HEK293 (cell line): ENCODE measurements around the gene FYB1.

ENCODE experiments used
- CTCF ChIA-PET: fragments of 350-600 bp; formaldehyde crosslinking; extraction: SDS; loops from one replicate; lab custom pipeline; 2021; ENCODE audit warnings: antibody characterized with exemption; lab: Yijun Ruan, JAX
- POLR2A ChIA-PET: fragments of 300-600 bp; formaldehyde crosslinking; extraction: SDS; loops from one replicate; lab custom pipeline; 2020; ENCODE audit warnings: antibody characterized with exemption, inconsistent platforms; lab: Yijun Ruan, JAX
- H3K27ac ChIP-seq: fragments of 200-500 bp; sonication (Bioruptor generic); 2 replicates; pipeline ENCODE4 v1.5.1; 2014; ENCODE audit warnings: low read depth, low read length, control low read depth, inconsistent platforms; ENCODE audit errors: extremely low read depth
- H3K36me3 ChIP-seq, 2 experiments: fragments of 200-500 bp in 1 of 2; sonication (Bioruptor generic) in 1 of 2; 1 replicate in 1 of 2; 2 replicates in 1 of 2; pipeline ENCODE4 v1.5.1; 2014 to 2017; ENCODE audit warnings: inconsistent platforms in 2 of 2, low read length in 2 of 2; ENCODE audit not compliant: control insufficient read depth in 2 of 2, insufficient read depth in 1 of 2
- H3K4me1 ChIP-seq: fragments of 200-500 bp; sonication (Bioruptor generic); 2 replicates; pipeline ENCODE4 v1.5.1; 2014; ENCODE audit warnings: mild to moderate bottlenecking, low read length, inconsistent platforms; ENCODE audit not compliant: control insufficient read depth, insufficient read depth
- H3K4me3 ChIP-seq: 2 replicates; pipeline ENCODE4 v1.5.1; 2011; ENCODE audit warnings: low read depth, mild to moderate bottlenecking, control low read depth, low read length, moderate library complexity
- H3K9me3 ChIP-seq: fragments of 200-500 bp; sonication (Bioruptor generic); 2 replicates; pipeline ENCODE4 v1.5.1; 2014; ENCODE audit warnings: low read depth, low read length, inconsistent platforms; ENCODE audit not compliant: control insufficient read depth, insufficient read depth
- GFI1B ChIP-seq: fragments of 450-650 bp; formaldehyde crosslinking; IDR thresholded peaks from 2 replicates; pipeline ENCODE4 v1.5.1; 2016; ENCODE audit warnings: missing biosample characterization, missing genetic modification characterization
- SETDB1 ChIP-seq: IDR thresholded peaks from one replicate; pipeline ENCODE4 v1.6.1; 2017; ENCODE audit warnings: mild to moderate bottlenecking, low read length, moderate library complexity, mixed read lengths; ENCODE audit not compliant: insufficient read length
- SP3 ChIP-seq: fragments of 450-650 bp; formaldehyde crosslinking; IDR thresholded peaks from 2 replicates; pipeline ENCODE4 v1.5.1; 2016; ENCODE audit warnings: missing biosample characterization, missing genetic modification characterization
- ZBTB10 ChIP-seq: fragments of 450-650 bp; formaldehyde crosslinking; IDR thresholded peaks from 2 replicates; pipeline ENCODE4 v1.5.1; 2016; ENCODE audit warnings: missing biosample characterization, missing genetic modification characterization
- ZBTB8A ChIP-seq: fragments of 450-650 bp; formaldehyde crosslinking; IDR thresholded peaks from 2 replicates; pipeline ENCODE4 v1.5.1; 2016; ENCODE audit warnings: missing biosample characterization, missing genetic modification characterization
- ZFP69B ChIP-seq: fragments of 450-650 bp; formaldehyde crosslinking; IDR thresholded peaks from 2 replicates; pipeline ENCODE4 v1.5.1; 2016; ENCODE audit warnings: missing biosample characterization, missing genetic modification characterization
- ZNF112 ChIP-seq: fragments of 450-650 bp; formaldehyde crosslinking; IDR thresholded peaks from 2 replicates; pipeline ENCODE4 v1.5.0; 2017; ENCODE audit warnings: missing biosample characterization, missing genetic modification characterization
- ZNF114 ChIP-seq: fragments of 450-650 bp; formaldehyde crosslinking; IDR thresholded peaks from 2 replicates; pipeline ENCODE4 v1.5.0; 2017; ENCODE audit warnings: missing biosample characterization, missing genetic modification characterization
- ZNF132 ChIP-seq: fragments of 450-650 bp; formaldehyde crosslinking; IDR thresholded peaks from 2 replicates; pipeline ENCODE4 v1.5.1; 2017; ENCODE audit warnings: missing biosample characterization, missing genetic modification characterization, borderline replicate concordance
- ZNF133 ChIP-seq: fragments of 450-650 bp; formaldehyde crosslinking; IDR thresholded peaks from 2 replicates; pipeline ENCODE4 v1.5.1; 2016; ENCODE audit warnings: missing biosample characterization, missing genetic modification characterization
- ZNF138 ChIP-seq: fragments of 450-650 bp; formaldehyde crosslinking; IDR thresholded peaks from 2 replicates; pipeline ENCODE4 v1.5.1; 2016; ENCODE audit warnings: missing biosample characterization, missing genetic modification characterization, borderline replicate concordance
- ZNF146 ChIP-seq: fragments of 450-650 bp; formaldehyde crosslinking; IDR thresholded peaks from 2 replicates; pipeline ENCODE4 v1.5.1; 2016; ENCODE audit warnings: missing biosample characterization, missing genetic modification characterization
- ZNF155 ChIP-seq: fragments of 450-650 bp; formaldehyde crosslinking; IDR thresholded peaks from 2 replicates; pipeline ENCODE4 v1.5.1; 2016; ENCODE audit warnings: missing biosample characterization, missing genetic modification characterization
- ZNF157 ChIP-seq: fragments of 450-650 bp; formaldehyde crosslinking; IDR thresholded peaks from 2 replicates; pipeline ENCODE4 v1.5.1; 2016; ENCODE audit warnings: missing biosample characterization, missing genetic modification characterization
- ZNF169 ChIP-seq: fragments of 450-650 bp; formaldehyde crosslinking; IDR thresholded peaks from 2 replicates; pipeline ENCODE4 v1.5.1; 2016; ENCODE audit warnings: missing biosample characterization, missing genetic modification characterization
- ZNF19 ChIP-seq: fragments of 450-650 bp; formaldehyde crosslinking; IDR thresholded peaks from 2 replicates; pipeline ENCODE4; 2016; ENCODE audit warnings: missing biosample characterization, missing genetic modification characterization, low read depth
- ZNF214 ChIP-seq: fragments of 450-650 bp; formaldehyde crosslinking; IDR thresholded peaks from 2 replicates; pipeline ENCODE4 v1.5.1; 2017; ENCODE audit warnings: missing biosample characterization, mild to moderate bottlenecking, missing genetic modification characterization, borderline replicate concordance
- ZNF223 ChIP-seq: fragments of 450-650 bp; formaldehyde crosslinking; IDR thresholded peaks from 2 replicates; pipeline ENCODE4 v1.5.1; 2016; ENCODE audit warnings: missing biosample characterization, missing genetic modification characterization
- ZNF23 ChIP-seq: fragments of 450-650 bp; formaldehyde crosslinking; IDR thresholded peaks from 2 replicates; pipeline ENCODE4 v1.5.1; 2016; ENCODE audit warnings: missing biosample characterization, missing genetic modification characterization, borderline replicate concordance
- ZNF248 ChIP-seq: fragments of 450-650 bp; formaldehyde crosslinking; IDR thresholded peaks from 2 replicates; pipeline ENCODE4 v1.5.1; 2017; ENCODE audit warnings: missing biosample characterization, missing genetic modification characterization
- ZNF324 ChIP-seq: fragments of 450-650 bp; formaldehyde crosslinking; IDR thresholded peaks from 2 replicates; pipeline ENCODE4 v1.5.1; 2016; ENCODE audit warnings: missing biosample characterization, missing genetic modification characterization
- ZNF473 ChIP-seq: fragments of 450-650 bp; formaldehyde crosslinking; IDR thresholded peaks from 2 replicates; pipeline ENCODE4 v1.5.1; 2017; ENCODE audit warnings: missing biosample characterization, missing genetic modification characterization
- ZNF510 ChIP-seq: fragments of 450-650 bp; formaldehyde crosslinking; IDR thresholded peaks from 2 replicates; pipeline ENCODE4 v1.5.1; 2018; ENCODE audit warnings: mild to moderate bottlenecking, missing genetic modification characterization, missing biosample characterization; ENCODE audit not compliant: insufficient replicate concordance
- ZNF513 ChIP-seq: fragments of 450-650 bp; IDR thresholded peaks from 2 replicates; pipeline ENCODE4 v1.5.1; 2018; ENCODE audit warnings: missing biosample characterization, missing genetic modification characterization
- ZNF549 ChIP-seq: fragments of 450-650 bp; IDR thresholded peaks from 2 replicates; pipeline ENCODE4 v1.5.1; 2018; ENCODE audit warnings: missing biosample characterization, missing genetic modification characterization, mild to moderate bottlenecking, inconsistent platforms, moderate library complexity
- ZNF596 ChIP-seq: fragments of 450-650 bp; IDR thresholded peaks from 2 replicates; pipeline ENCODE4 v1.5.0; 2018; ENCODE audit warnings: missing biosample characterization, mild to moderate bottlenecking, missing genetic modification characterization, moderate library complexity
- ZNF629 ChIP-seq: fragments of 450-650 bp; formaldehyde crosslinking; IDR thresholded peaks from 2 replicates; pipeline ENCODE4 v1.5.1; 2017; ENCODE audit warnings: missing biosample characterization, missing genetic modification characterization
- ZNF654 ChIP-seq: fragments of 450-650 bp; formaldehyde crosslinking; IDR thresholded peaks from 2 replicates; pipeline ENCODE4 v1.5.1; 2016; ENCODE audit warnings: low read depth, missing biosample characterization, missing genetic modification characterization
- ZNF664 ChIP-seq: fragments of 450-650 bp; formaldehyde crosslinking; IDR thresholded peaks from 2 replicates; pipeline ENCODE4 v1.5.1; 2016; ENCODE audit warnings: missing biosample characterization, missing genetic modification characterization
- ZNF830 ChIP-seq: fragments of 450-650 bp; IDR thresholded peaks from 2 replicates; pipeline ENCODE4 v1.5.0; 2018; ENCODE audit warnings: missing biosample characterization, missing genetic modification characterization, low read depth, mild to moderate bottlenecking, moderate library complexity
- ZXDB ChIP-seq: fragments of 450-650 bp; formaldehyde crosslinking; IDR thresholded peaks from 2 replicates; pipeline ENCODE4 v1.5.1; 2016; ENCODE audit warnings: missing biosample characterization, missing genetic modification characterization
- TF ChIP-seq, protein P1 (sequence below): fragments of 450-650 bp; formaldehyde crosslinking; IDR thresholded peaks from 2 replicates; pipeline ENCODE4 v1.5.1; 2017; ENCODE audit warnings: missing biosample characterization, mild to moderate bottlenecking, missing genetic modification characterization, moderate library complexity
- TF ChIP-seq, protein P2 (sequence below): fragments of 450-650 bp; formaldehyde crosslinking; IDR thresholded peaks from 2 replicates; pipeline ENCODE4 v1.5.1; 2017; ENCODE audit warnings: missing biosample characterization, missing genetic modification characterization

The FYB1 gene

GRCh38 chr5:39092581-39093351, 126.6 kb downstream of the FYB1 start:
- ChIA-PET CTCF (interaction anchor here (0.5 to 4.1 kb wide), 3 partner anchors 12 to 130 kb away, joined by 4 to 46 read pairs (median 5); no protein-coding TSS in a partner anchor), POLR2A (no interaction called here)
- Histone ChIP-seq H3K4me1 (no peaks in the 10 kb centered on the region; the same call in 1 of the 2 replicates), H3K4me3 (no peak overlapping the region), H3K36me3 (no peaks in the 10 kb centered on the region), H3K9me3 (no peaks in the 10 kb centered on the region), H3K27ac (peak overlapping the region; percentile 2; the same call in 1 of the 2 replicates)
- TF ChIP-seq ZNF214 (tag by site-specific recombination) (no peak), ZNF324 (tag by site-specific recombination) (no peak), ZNF19 (tag by site-specific recombination) (no peak), ZNF549 (tag by site-specific recombination) (no peak), ZNF473 (tag by site-specific recombination) (no peak), ZNF629 (tag by site-specific recombination) (no peak), ZNF146 (no peak), ZXDB (tag by site-specific recombination) (no peak), ZFP69B (tag by site-specific recombination) (no peak), ZNF513 (tag by site-specific recombination) (no peak), ZNF157 (tag by site-specific recombination) (no peak), ZNF155 (tag by site-specific recombination) (no peak), ZNF23 (tag by site-specific recombination) (no peak), ZNF133 (tag by site-specific recombination) (no peak), GFI1B (tag by site-specific recombination) (no peak), ZBTB8A (tag by site-specific recombination) (peak; percentile 32; the same call in 1 of the 2 replicates), ZNF654 (tag by site-specific recombination) (no peak), ZNF830 (tag by site-specific recombination) (no peak), ZNF132 (tag by site-specific recombination) (no peak), ZNF223 (tag by site-specific recombination) (no peak), ZNF169 (no peak), SP3 (tag by site-specific recombination) (no peak), ZNF138 (no peak), ZNF114 (tag by site-specific recombination) (no peak), ZNF664 (tag by site-specific recombination) (no peak), SETDB1 (no peak), ZNF596 (tag by site-specific recombination) (no peak), ZNF112 (tag by site-specific recombination) (no peak), ZBTB10 (tag by site-specific recombination) (no peak), ZNF248 (no peak), ZNF510 (tag by site-specific recombination) (no peak)
- TF ChIP-seq, protein P1, sequence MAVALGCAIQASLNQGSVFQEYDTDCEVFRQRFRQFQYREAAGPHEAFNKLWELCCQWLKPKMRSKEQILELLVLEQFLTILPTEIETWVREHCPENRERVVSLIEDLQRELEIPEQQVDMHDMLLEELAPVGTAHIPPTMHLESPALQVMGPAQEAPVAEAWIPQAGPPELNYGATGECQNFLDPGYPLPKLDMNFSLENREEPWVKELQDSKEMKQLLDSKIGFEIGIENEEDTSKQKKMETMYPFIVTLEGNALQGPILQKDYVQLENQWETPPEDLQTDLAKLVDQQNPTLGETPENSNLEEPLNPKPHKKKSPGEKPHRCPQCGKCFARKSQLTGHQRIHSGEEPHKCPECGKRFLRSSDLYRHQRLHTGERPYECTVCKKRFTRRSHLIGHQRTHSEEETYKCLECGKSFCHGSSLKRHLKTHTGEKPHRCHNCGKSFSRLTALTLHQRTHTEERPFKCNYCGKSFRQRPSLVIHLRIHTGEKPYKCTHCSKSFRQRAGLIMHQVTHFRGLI (tag by site-specific recombination) = no peak
- TF ChIP-seq, protein P2, sequence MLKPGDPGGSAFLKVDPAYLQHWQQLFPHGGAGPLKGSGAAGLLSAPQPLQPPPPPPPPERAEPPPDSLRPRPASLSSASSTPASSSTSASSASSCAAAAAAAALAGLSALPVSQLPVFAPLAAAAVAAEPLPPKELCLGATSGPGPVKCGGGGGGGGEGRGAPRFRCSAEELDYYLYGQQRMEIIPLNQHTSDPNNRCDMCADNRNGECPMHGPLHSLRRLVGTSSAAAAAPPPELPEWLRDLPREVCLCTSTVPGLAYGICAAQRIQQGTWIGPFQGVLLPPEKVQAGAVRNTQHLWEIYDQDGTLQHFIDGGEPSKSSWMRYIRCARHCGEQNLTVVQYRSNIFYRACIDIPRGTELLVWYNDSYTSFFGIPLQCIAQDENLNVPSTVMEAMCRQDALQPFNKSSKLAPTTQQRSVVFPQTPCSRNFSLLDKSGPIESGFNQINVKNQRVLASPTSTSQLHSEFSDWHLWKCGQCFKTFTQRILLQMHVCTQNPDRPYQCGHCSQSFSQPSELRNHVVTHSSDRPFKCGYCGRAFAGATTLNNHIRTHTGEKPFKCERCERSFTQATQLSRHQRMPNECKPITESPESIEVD (tag by site-specific recombination) = peak; percentile 66
